Stomach smooth muscle (tissue), 2 donors: Measurements from ENCODE around the gene TSSK2.

Source experiments
- H3K27ac ChIP-seq: one replicate; pipeline ENCODE4 v1.7.0; 2013; ENCODE audit warnings: mild to moderate bottlenecking, low read length, inconsistent platforms
- H3K27me3 ChIP-seq, 2 donors: one replicate each; pipeline ENCODE4 v1.7.0; 2013; ENCODE audit warnings: low read length in 2 of 2; ENCODE audit not compliant: insufficient read depth in 2 of 2, control insufficient read depth in 1 of 2
- H3K36me3 ChIP-seq, 2 donors: one replicate each; pipeline ENCODE4 v1.7.0; 2013; ENCODE audit warnings: low read length in 2 of 2; ENCODE audit not compliant: control insufficient read depth in 2 of 2, insufficient read depth in 2 of 2
- H3K4me1 ChIP-seq: one replicate; pipeline ENCODE4 v1.7.0; 2013; ENCODE audit warnings: low read length; ENCODE audit not compliant: control insufficient read depth, insufficient read depth
- H3K4me3 ChIP-seq, 2 donors: one replicate each; pipeline ENCODE4 v1.7.0; 2013; ENCODE audit warnings: low read length in 2 of 2
- H3K9ac ChIP-seq, 2 donors: one replicate each; pipeline ENCODE4 v1.7.0; 2013; ENCODE audit warnings: low read length in 2 of 2, mild to moderate bottlenecking in 1 of 2
- H3K9me3 ChIP-seq, 2 donors: one replicate each; pipeline ENCODE4 v1.7.0; 2013; ENCODE audit warnings: low read length in 2 of 2; ENCODE audit not compliant: control insufficient read depth in 2 of 2
- donor health status: healthy.
- donor health status: Pancreatic carcinoma.

The TSSK2 gene

GRCh38 chr22:19090586-19091127 is 40.5 kb upstream of the TSSK2 start:
- no peak overlapping the region for H3K9ac ChIP-seq
- H3K9me3 ChIP-seq: no peaks in the 10 kb centered on the region
- H3K4me3 ChIP-seq: no peak overlapping the region
- H3K4me1 ChIP-seq: no peaks in the 10 kb centered on the region
- no peaks in the 10 kb centered on the region for H3K27me3 ChIP-seq
- H3K27ac ChIP-seq: no peak overlapping the region
- H3K36me3 ChIP-seq: peaks cover 17 to 18% of the 10 kb centered on the region in 2 donors

GRCh38 chr22:19092725-19093124 is 38.4 kb upstream of the TSSK2 start:
- no peaks in the 10 kb centered on the region for H3K27me3 ChIP-seq
- no peak overlapping the region for H3K27ac ChIP-seq
- no peaks in the 10 kb centered on the region for H3K9me3 ChIP-seq
- H3K9ac ChIP-seq: no peak overlapping the region
- H3K4me3 ChIP-seq: no peak overlapping the region
- no peaks in the 10 kb centered on the region for H3K4me1 ChIP-seq
- H3K36me3 ChIP-seq: peaks cover 11 to 14% of the 10 kb centered on the region in 2 donors

DNA sequence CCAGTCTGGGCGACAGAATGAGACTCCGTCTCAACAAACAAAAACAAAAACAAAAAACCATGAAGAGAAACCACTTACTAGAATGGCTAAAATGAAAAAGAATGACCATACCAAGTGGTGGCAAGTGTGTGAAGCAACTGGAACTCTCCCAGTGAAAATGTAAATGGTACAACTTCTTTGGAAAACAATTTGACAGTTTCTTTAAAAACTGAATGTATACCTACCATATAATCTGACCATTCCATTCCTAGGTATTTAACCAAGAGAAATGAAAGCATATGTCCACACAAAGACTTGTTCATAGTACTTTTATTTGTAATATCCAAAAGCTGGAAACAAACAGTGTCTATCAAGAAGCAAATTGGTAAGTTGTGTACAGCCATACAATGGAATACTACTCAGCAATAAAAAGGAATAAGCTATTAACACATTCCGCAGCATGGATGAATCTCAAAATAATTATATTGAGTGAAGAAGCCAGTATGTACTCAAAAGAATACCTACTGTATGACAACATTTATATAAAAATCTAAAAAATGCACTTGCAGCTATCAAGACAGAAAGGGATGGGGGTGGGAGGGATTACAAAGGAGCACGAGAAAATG is 36.6 kb upstream of the TSSK2 start:
- H3K27ac ChIP-seq: no peak overlapping the region
- no peak overlapping the region for H3K9ac ChIP-seq
- H3K9me3 ChIP-seq: no peaks in the 10 kb centered on the region
- peaks cover 5% of the 10 kb centered on the region for H3K4me1 ChIP-seq
- H3K27me3 ChIP-seq: no peaks in the 10 kb centered on the region
- H3K36me3 ChIP-seq: peaks cover 0 to 2% of the 10 kb centered on the region in 2 donors
- H3K4me3 ChIP-seq: no peak overlapping the region

DNA sequence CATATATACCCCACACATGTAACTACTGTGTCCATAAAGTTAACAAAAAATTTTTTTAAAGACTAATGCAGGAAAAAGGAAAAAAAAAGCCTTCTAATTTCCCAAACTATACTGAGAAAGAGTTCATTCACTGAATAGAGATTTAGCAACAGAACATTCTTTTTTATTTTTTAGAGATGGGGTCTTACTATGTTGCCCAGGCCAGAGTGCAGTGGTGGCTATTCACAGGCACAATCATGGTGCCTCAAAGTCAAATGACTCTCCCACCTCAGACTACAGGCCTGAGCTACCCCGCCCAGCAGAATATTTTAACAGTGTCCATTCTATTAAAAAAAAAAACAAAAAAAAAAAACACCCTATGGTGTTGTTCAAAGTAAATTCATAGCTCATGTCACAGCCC is 34.6 kb upstream of the TSSK2 start:
- H3K27me3 ChIP-seq: no peaks in the 10 kb centered on the region
- no peak overlapping the region for H3K4me3 ChIP-seq
- H3K4me1 ChIP-seq: peaks cover 5% of the 10 kb centered on the region
- no peak overlapping the region for H3K9ac ChIP-seq
- no peak overlapping the region for H3K27ac ChIP-seq
- H3K9me3 ChIP-seq: no peaks in the 10 kb centered on the region
- H3K36me3 ChIP-seq: peaks cover 0 to 5% of the 10 kb centered on the region in 2 donors

- no peak overlapping the region for H3K9ac ChIP-seq
- no peaks in the 10 kb centered on the region for H3K27me3 ChIP-seq
- H3K4me1 ChIP-seq: peaks cover 5% of the 10 kb centered on the region
- no peaks in the 10 kb centered on the region for H3K9me3 ChIP-seq
- peaks cover 0 to 5% of the 10 kb centered on the region in 2 donors for H3K36me3 ChIP-seq
- H3K27ac ChIP-seq: no peak overlapping the region
- H3K4me3 ChIP-seq: no peak overlapping the region
These were observed 33.6 kb upstream of the TSSK2 start for GRCh38 chr22:19097518-19097917.

GRCh38 chr22:19098157-19098556 is 33.0 kb upstream of the TSSK2 start:
- H3K4me1 ChIP-seq: peaks cover 5% of the 10 kb centered on the region
- peaks cover 0 to 5% of the 10 kb centered on the region in 2 donors for H3K36me3 ChIP-seq
- H3K9ac ChIP-seq: no peak overlapping the region
- H3K27me3 ChIP-seq: no peaks in the 10 kb centered on the region
- no peaks in the 10 kb centered on the region for H3K9me3 ChIP-seq
- no peak overlapping the region for H3K27ac ChIP-seq
- no peak overlapping the region for H3K4me3 ChIP-seq

GRCh38 chr22:19103880-19104821 is 27.0 kb upstream of the TSSK2 start:
- Histone ChIP-seq H3K9ac (no peak overlapping the region), H3K4me1 (peaks cover 27% of the 10 kb centered on the region)

DNA sequence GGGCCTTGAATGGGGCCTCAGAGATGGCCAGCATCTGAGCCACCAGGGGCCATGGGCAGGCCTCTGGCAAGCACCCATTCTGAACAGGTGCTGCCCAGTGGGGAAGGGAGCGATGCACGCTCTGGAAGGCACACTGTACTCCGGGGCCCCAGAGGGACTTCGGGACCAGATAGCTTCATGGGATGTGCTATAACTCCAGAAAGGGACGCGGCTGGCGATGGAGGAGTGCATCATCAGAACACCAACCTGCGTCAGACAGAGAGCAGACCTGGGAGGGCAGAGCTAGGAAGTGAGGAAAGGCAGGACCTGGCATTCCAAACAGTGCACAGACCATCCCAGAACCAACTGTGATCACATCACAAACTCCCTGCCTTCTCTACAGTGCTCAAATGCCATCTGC is 25.7 kb upstream of the TSSK2 start:
- Histone ChIP-seq H3K27ac (no peak overlapping the region), H3K27me3 (no peaks in the 10 kb centered on the region), H3K4me1 (peaks cover 32% of the 10 kb centered on the region), H3K36me3 (peaks cover 0 to 3% of the 10 kb centered on the region in 2 donors), H3K9ac (no peak overlapping the region), H3K4me3 (no peak overlapping the region), H3K9me3 (no peaks in the 10 kb centered on the region)

More at GRCh38 chr22:19103880-19104821, 27.0 kb upstream of the TSSK2 start:
- Histone ChIP-seq H3K27ac (peak overlapping the region; percentile 18), H3K4me3 (no peak overlapping the region), H3K36me3 (peaks cover 0 to 3% of the 10 kb centered on the region in 2 donors), H3K27me3 (no peaks in the 10 kb centered on the region), H3K9me3 (no peaks in the 10 kb centered on the region)

- Histone ChIP-seq H3K4me1 (peaks cover 32% of the 10 kb centered on the region), H3K9ac (no peak overlapping the region), H3K4me3 (no peak overlapping the region), H3K9me3 (no peaks in the 10 kb centered on the region), H3K36me3 (peaks cover 0 to 2% of the 10 kb centered on the region in 2 donors), H3K27me3 (no peaks in the 10 kb centered on the region), H3K27ac (no peak overlapping the region)
These were observed 25.0 kb upstream of the TSSK2 start for GRCh38 chr22:19105867-19106802.
